Endothelial cell of umbilical vein (primary cell): Measurements from ENCODE around the gene SPAG9. TPM values are rescaled to one million over a fixed set of nuclear protein-coding genes. Genes with fewer than 3 reads are reported as not detected.

Source experiments
- BruUV-seq: library from RNA; stranded (reverse); fragments of 400-500 nt; replicated peaks from 2 replicates; lab custom pipeline; 2021; lab: Mats Ljungman, UMichigan
- CTCF ChIA-PET: fragments of 300-600, 350-600 bp; sonication (Branson Sonifier 250); formaldehyde crosslinking; loops from one replicate; lab custom pipeline; 2021; ENCODE audit warnings: antibody characterized with exemption, inconsistent platforms; lab: Charles Lee
- POLR2A ChIA-PET: fragments of 300-600, 350-600 bp; sonication (Branson Sonifier 250); formaldehyde crosslinking; loops from one replicate; lab custom pipeline; 2021; ENCODE audit warnings: antibody characterized with exemption, inconsistent platforms; lab: Charles Lee
- DNase-seq: peaks from one replicate; pipeline ENCODE4 v3.0.0-alpha.2; 2011; ENCODE audit warnings: low read depth, low spot score
- FAIRE-seq: peaks from 2 replicates; lab custom pipeline; 2011; peaks lifted over from hg19 to GRCh38; lab: Jason Lieb, UNC
- H2AFZ ChIP-seq: 2 replicates; pipeline ENCODE4 v1.6.0; 2012; ENCODE audit warnings: low read depth, low read length, control low read depth, inconsistent platforms
- H3K27ac ChIP-seq: 2 replicates; pipeline ENCODE4 v1.5.1; 2011; ENCODE audit warnings: low read depth, mild to moderate bottlenecking, control low read depth, low read length, moderate library complexity; ENCODE audit not compliant: insufficient read depth
- H3K27me3 ChIP-seq, 2 experiments: 2 replicates each; pipeline versions ENCODE4 v1.6.0 to v1.6.1; 2011; ENCODE audit warnings: low read length in 2 of 2, mixed read lengths in 1 of 2; ENCODE audit not compliant: control insufficient read depth in 2 of 2, insufficient read depth in 2 of 2
- H3K36me3 ChIP-seq, 2 experiments: 2 replicates in 1 of 2; 3 replicates in 1 of 2; pipeline ENCODE4 v1.5.1; 2011; ENCODE audit warnings: low read length in 2 of 2, mild to moderate bottlenecking in 1 of 2, moderate library complexity in 1 of 2; ENCODE audit not compliant: control insufficient read depth in 2 of 2, insufficient read depth in 2 of 2; ENCODE audit errors: extremely low read depth in 1 of 2
- H3K4me1 ChIP-seq: 3 replicates; pipeline ENCODE4 v1.5.1; 2011; ENCODE audit warnings: mild to moderate bottlenecking, low read length; ENCODE audit not compliant: control insufficient read depth, insufficient read depth; ENCODE audit errors: extremely low read depth
- H3K4me2 ChIP-seq: 2 replicates; pipeline ENCODE4 v1.6.1; 2011; ENCODE audit warnings: low read length, control low read depth, mixed read lengths; ENCODE audit not compliant: insufficient read depth
- H3K4me3 ChIP-seq, 3 experiments: fragments of 200-600 bp in 1 of 3; sonication (generic), shearing (Covaris generic) in 1 of 3; replicated peaks in 1 of 3; 2 replicates each; pipeline ENCODE4 v1.5.1; 2011 to 2016; ENCODE audit warnings: control low read depth in 3 of 3, low read length in 3 of 3, mild to moderate bottlenecking in 2 of 3, inconsistent platforms in 1 of 3, low read depth in 1 of 3, moderate library complexity in 1 of 3; ENCODE audit not compliant: insufficient read depth in 1 of 3
- H3K79me2 ChIP-seq: 2 replicates; pipeline ENCODE4 v1.6.0; 2012; ENCODE audit warnings: low read length, inconsistent platforms; ENCODE audit not compliant: control insufficient read depth, insufficient read depth
- H3K9ac ChIP-seq: replicated peaks from 2 replicates; pipeline ENCODE3; 2011; ENCODE audit warnings: low read length, control low read depth; ENCODE audit not compliant: insufficient read depth; ENCODE audit errors: extremely low read depth
- H3K9me1 ChIP-seq: replicated peaks from 3 replicates; pipeline ENCODE4 v1.6.0; 2011; ENCODE audit warnings: mild to moderate bottlenecking, low read length; ENCODE audit not compliant: control insufficient read depth, insufficient read depth; ENCODE audit errors: extremely low read depth
- H3K9me3 ChIP-seq: replicated peaks from 2 replicates; pipeline ENCODE4 v1.5.1; 2012; ENCODE audit warnings: low read length, inconsistent platforms; ENCODE audit not compliant: control insufficient read depth, insufficient read depth
- H4K20me1 ChIP-seq: replicated peaks from 2 replicates; pipeline ENCODE3; 2011; ENCODE audit warnings: mild to moderate bottlenecking, low read length; ENCODE audit not compliant: control insufficient read depth, insufficient read depth; ENCODE audit errors: extremely low read depth
- CTCF ChIP-seq, 2 donors: IDR thresholded peaks; 1 replicate in 1 of 2; 2 replicates in 1 of 2; pipeline ENCODE4 v1.5.1; 2011; ENCODE audit warnings: low read length in 2 of 2, mild to moderate bottlenecking in 2 of 2, moderate library complexity in 2 of 2, control low read depth in 1 of 2, inconsistent platforms in 1 of 2, low read depth in 1 of 2; ENCODE audit not compliant: insufficient read depth in 1 of 2; ENCODE audit errors: extremely low read depth in 1 of 2
- GATA2 ChIP-seq: IDR thresholded peaks from 2 replicates; pipeline ENCODE4 v1.7.0; 2011; ENCODE audit warnings: low read depth, mild to moderate bottlenecking, moderate library complexity, mixed read lengths, low read length; ENCODE audit not compliant: insufficient read length, insufficient read depth
- JUN ChIP-seq: IDR thresholded peaks from 2 replicates; pipeline ENCODE4 v1.6.1; 2011; ENCODE audit warnings: borderline replicate concordance, low read depth; ENCODE audit not compliant: insufficient read length, insufficient read depth
- MYC ChIP-seq: IDR thresholded peaks from one replicate; pipeline ENCODE4 v1.6.1; 2011; ENCODE audit warnings: mild to moderate bottlenecking, low read depth, low read length
- POLR2AphosphoS5 ChIP-seq: IDR thresholded peaks from 2 replicates; pipeline ENCODE4 v1.6.1; 2012; ENCODE audit warnings: low read depth, mild to moderate bottlenecking, control low read depth, low read length, moderate library complexity; ENCODE audit not compliant: insufficient read depth
- dilution Hi-C: fragments of 300-500 bp; cut with MboI; formaldehyde crosslinking; loops from one replicate; pipeline ENCODE4 v1.15.0; 2019; ENCODE audit warnings: low sequenced_read_pairs; ENCODE audit not compliant: extremely low pct_ligation_motif_present
- intact Hi-C: fragments of 100-400 bp; cut with micrococcal nuclease; formaldehyde crosslinking; loops from one replicate; pipeline ENCODE4 v1.10.0; 2022
- polyA plus RNA-seq, 4 experiments: library from polyadenylated mRNA; depleted of rRNA in 3 of 4; stranded (reverse) in 3 of 4; unstranded in 1 of 4; fragments of >200 nt; gene quantifications; 2 replicates each; pipeline versions ENCODE4 v1.2.1 to v1.2.3, GENCODE V29; 2011 to 2012; ENCODE audit warnings: missing spikeins in 1 of 4
- total RNA-seq: library from RNA; stranded (reverse); gene quantifications from 2 replicates; pipeline ENCODE4 v1.2.3, GENCODE V29; 2021

SPAG9 gene
- total and polyA plus RNA-seq, 2 donors (not counting 3 experiments of a cell fraction or from before 2014, with no cell fraction given), result 16.5 to 75.0 TPM

DNA sequence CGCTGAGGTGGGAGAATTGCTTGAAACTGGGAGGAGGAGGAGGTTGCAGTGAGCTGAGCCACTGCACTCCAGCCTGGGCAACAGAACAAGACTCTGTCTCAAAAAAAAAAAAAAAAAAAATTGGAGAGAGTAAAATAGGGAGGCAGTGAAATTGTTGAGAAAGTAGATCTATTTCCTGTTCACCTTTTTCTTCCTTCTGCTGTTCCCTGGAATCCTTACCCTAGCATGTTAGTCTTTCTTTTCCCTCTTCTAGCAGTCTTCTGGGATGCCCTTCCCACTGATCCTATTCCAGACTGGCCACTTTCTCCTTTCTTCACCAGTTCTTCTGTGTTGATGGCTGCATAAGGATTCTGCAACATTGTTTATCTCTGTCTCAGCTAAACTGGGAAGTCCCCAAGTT is 48.7 kb upstream of the SPAG9 start:
- Histone ChIP-seq H3K4me1 (peaks cover 16% of the 10 kb centered on the region), H3K4me3 (no peak overlapping the region), H3K27me3 (no peaks in the 10 kb centered on the region), H2AFZ (no peak overlapping the region), H3K9ac (no peak overlapping the region), H3K9me3 (no peaks in the 10 kb centered on the region), H4K20me1 (no peaks in the 10 kb centered on the region), H3K27ac (no peak overlapping the region), H3K36me3 (peaks cover 9 to 19% of the 10 kb centered on the region in 2 experiments), H3K79me2 (peaks cover 24% of the 10 kb centered on the region), H3K4me2 (no peak overlapping the region), H3K9me1 (no peaks in the 10 kb centered on the region)
- DNase-seq, result no peak
- intact Hi-C loops (no loop called here), dilution Hi-C loops (no loop called here)
- FAIRE-seq, result no peak
- CTCF ChIA-PET, result no interaction called here
- BruUV-seq, result no TSS peak
- TF ChIP-seq POLR2AphosphoS5 (no peak), JUN (no peak), MYC (no peak), GATA2 (no peak), CTCF (IDR thresholded peaks at IDR 0.05; ENCODE audit: extremely low read depth in 1 of 2, insufficient read depth in 1 of 2, low read depth in 1 of 2, low read length in 2 of 2) (no peak)
- POLR2A ChIA-PET, result interaction anchor here (0.7 kb wide), 1 partner anchor 56 kb away, joined by 5 read pairs; no protein-coding TSS in a partner anchor
